Activated T-cell treated with anti-CD3 and anti-CD28 coated beads, Interleukin-2, amount 50 U/mL, for 24 hours (primary cell): ENCODE results near the gene ADCY5.
A peak's percentile ranks its signal among the peaks of the same experiment; 100 is the strongest.
"Not testable (repeated sequence)": the region's sequence is repeated elsewhere in the genome, so short reads cannot be mapped to it uniquely, and the experiment has no call there.

Experiments
- DNase-seq: peaks from one replicate; pipeline ENCODE4 v3.0.0-alpha.2; 2020
- H3K27ac Mint-ChIP-seq: 2 replicates; pipeline ENCODE4 v1.8.0; 2020; ENCODE audit warnings: mild to moderate bottlenecking, mixed read lengths
- H3K27me3 Mint-ChIP-seq: 2 replicates; pipeline ENCODE4 v1.8.0; 2020; ENCODE audit warnings: mixed read lengths
- H3K36me3 Mint-ChIP-seq: 2 replicates; pipeline ENCODE4 v1.8.0; 2020; ENCODE audit warnings: low read depth, mixed read lengths
- H3K4me1 Mint-ChIP-seq: 2 replicates; pipeline ENCODE4 v1.8.0; 2020; ENCODE audit warnings: low read depth, mixed read lengths
- H3K4me3 Mint-ChIP-seq: 2 replicates; pipeline ENCODE4 v1.8.0; 2020; ENCODE audit warnings: mild to moderate bottlenecking, moderate library complexity, mixed read lengths
- H3K9me3 Mint-ChIP-seq: 2 replicates; pipeline ENCODE4 v1.8.0; 2020; ENCODE audit warnings: mixed read lengths

The ADCY5 gene

GRCh38 chr3:123270818-123271217 lies 178.1 kb downstream of the ADCY5 start:
- Mint-ChIP-seq H3K27ac (no peak overlapping the region), H3K4me3 (no peak overlapping the region), H3K27me3 (no peaks in the 10 kb centered on the region), H3K9me3 (no peaks in the 10 kb centered on the region), H3K4me1 (no peaks in the 10 kb centered on the region), H3K36me3 (peaks cover 58% of the 10 kb centered on the region)
- DNase-seq, result no peak

DNA sequence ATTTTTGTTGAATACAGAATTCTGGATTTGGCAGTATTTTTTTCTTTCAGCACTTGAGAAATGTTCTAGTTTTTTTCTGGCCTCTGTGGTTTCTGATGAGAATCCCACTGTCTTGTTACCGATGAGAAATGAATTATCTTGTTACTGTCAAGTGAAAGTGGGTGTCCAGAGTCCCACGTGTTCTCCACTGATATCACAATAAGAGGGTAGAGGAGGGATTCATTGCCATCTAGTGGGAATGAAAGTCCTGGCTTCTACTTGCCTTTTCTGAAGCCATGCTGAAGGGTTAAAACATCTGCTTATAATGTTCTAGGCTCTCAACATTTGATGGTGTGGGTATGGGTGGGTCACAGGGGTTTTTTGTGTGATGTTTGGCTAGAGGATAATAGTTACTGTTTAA lies 181.1 kb downstream of the ADCY5 start:
- Mint-ChIP-seq H3K27me3 (no peaks in the 10 kb centered on the region), H3K4me1 (no peaks in the 10 kb centered on the region), H3K4me3 (no peak overlapping the region), H3K27ac (no peak overlapping the region), H3K36me3 (peaks cover 82% of the 10 kb centered on the region), H3K9me3 (no peaks in the 10 kb centered on the region)
- DNase-seq, result no peak

DNA sequence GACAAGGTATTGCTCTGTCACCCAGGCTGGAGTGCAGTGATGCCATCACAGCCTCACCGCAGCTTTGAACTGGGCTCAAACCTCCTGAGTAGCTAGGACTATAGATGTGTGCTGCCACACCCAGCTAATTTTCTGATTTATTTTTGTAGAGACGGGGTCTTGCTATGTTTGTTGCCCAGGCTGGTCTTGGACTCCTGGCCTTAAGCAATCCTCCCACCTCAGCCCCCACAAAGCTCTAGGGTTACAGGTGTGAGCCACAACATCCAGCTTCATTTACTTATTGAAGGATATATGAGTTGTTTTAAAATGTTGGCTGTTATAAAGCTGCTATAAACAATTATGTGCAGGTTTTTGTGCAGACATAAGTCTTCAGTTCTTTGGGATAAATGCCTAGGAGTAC lies 184.9 kb downstream of the ADCY5 start:
- Mint-ChIP-seq H3K9me3 (no peaks in the 10 kb centered on the region), H3K27ac (no peak overlapping the region), H3K36me3 (peaks cover 77% of the 10 kb centered on the region), H3K4me3 (no peak overlapping the region), H3K4me1 (no peaks in the 10 kb centered on the region), H3K27me3 (no peaks in the 10 kb centered on the region)
- DNase-seq, result no peak

- H3K36me3 Mint-ChIP-seq, result peaks cover 72% of the 10 kb centered on the region
- H3K9me3 Mint-ChIP-seq, result no peaks in the 10 kb centered on the region
- H3K27me3 Mint-ChIP-seq, result no peaks in the 10 kb centered on the region
- H3K4me3 Mint-ChIP-seq, result no peak overlapping the region
- H3K4me1 Mint-ChIP-seq, result no peaks in the 10 kb centered on the region
- no peak for DNase-seq
- H3K27ac Mint-ChIP-seq, result no peak overlapping the region
These were observed 186.0 kb downstream of the ADCY5 start for GRCh38 chr3:123262868-123263267.

- no peak for DNase-seq
- Mint-ChIP-seq H3K36me3 (peaks cover 68% of the 10 kb centered on the region), H3K4me1 (no peaks in the 10 kb centered on the region), H3K9me3 (no peaks in the 10 kb centered on the region), H3K27ac (no peak overlapping the region), H3K27me3 (no peaks in the 10 kb centered on the region), H3K4me3 (no peak overlapping the region)
These were observed 186.7 kb downstream of the ADCY5 start for GRCh38 chr3:123262226-123262625.

DNA sequence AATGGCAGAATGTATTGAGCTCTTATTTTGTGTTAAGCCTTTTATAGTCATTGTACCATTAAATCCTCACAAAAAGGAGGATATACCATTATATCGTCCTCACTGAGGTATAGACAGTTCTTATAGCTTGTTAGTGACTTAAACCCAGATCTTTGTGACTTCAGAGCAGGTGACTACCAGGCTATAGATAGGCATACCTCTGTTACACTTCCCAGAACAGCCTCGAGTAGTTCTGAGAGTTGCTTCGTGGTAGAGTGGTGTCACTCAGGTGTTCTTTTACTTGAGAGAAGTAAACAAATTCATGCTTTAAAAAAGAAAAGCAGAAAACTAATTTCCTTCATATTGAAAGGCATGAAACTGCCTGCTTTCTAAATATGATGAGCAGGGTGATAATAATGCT lies 187.2 kb downstream of the ADCY5 start:
- no peaks in the 10 kb centered on the region for H3K4me1 Mint-ChIP-seq
- no peak overlapping the region for H3K27ac Mint-ChIP-seq
- no peak for DNase-seq
- H3K9me3 Mint-ChIP-seq, result no peaks in the 10 kb centered on the region
- no peak overlapping the region for H3K4me3 Mint-ChIP-seq
- H3K27me3 Mint-ChIP-seq, result no peaks in the 10 kb centered on the region
- peaks cover 65% of the 10 kb centered on the region for H3K36me3 Mint-ChIP-seq

DNA sequence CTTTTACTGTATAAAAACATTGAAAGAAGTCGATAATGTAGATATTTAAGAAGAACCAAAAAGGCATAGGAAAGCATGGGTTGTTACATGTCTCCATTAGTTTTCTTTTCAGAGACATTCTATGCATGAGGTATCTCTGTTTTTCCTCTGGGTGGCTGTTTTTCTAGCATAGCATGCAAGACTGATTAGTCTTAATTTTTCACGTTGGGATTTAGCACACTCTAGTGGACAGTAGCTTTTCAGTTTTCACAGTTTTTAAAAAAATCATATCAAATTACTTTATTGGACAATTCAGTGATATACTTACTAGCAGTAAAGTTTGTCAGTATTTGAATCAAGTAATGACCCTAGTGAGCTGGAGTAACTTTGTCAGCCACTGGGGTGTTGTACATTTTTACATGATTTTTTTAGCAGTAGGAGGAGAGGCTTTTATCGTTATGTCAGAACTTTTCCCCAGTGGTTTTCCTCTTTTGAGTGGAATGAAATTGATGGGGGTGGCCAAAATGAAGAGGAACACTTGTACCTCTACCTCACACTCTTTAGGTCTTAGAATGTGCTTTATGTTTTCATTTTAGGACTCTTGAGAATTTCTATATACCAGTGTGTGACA lies 190.0 kb downstream of the ADCY5 start:
- Mint-ChIP-seq H3K27ac (no peak overlapping the region), H3K36me3 (peaks cover 56% of the 10 kb centered on the region), H3K9me3 (no peaks in the 10 kb centered on the region), H3K4me3 (no peak overlapping the region), H3K27me3 (no peaks in the 10 kb centered on the region), H3K4me1 (no peaks in the 10 kb centered on the region)
- DNase-seq, result no peak

GRCh38 chr3:123258359-123258758 lies 190.5 kb downstream of the ADCY5 start:
- no peaks in the 10 kb centered on the region for H3K4me1 Mint-ChIP-seq
- no peak overlapping the region for H3K27ac Mint-ChIP-seq

DNA sequence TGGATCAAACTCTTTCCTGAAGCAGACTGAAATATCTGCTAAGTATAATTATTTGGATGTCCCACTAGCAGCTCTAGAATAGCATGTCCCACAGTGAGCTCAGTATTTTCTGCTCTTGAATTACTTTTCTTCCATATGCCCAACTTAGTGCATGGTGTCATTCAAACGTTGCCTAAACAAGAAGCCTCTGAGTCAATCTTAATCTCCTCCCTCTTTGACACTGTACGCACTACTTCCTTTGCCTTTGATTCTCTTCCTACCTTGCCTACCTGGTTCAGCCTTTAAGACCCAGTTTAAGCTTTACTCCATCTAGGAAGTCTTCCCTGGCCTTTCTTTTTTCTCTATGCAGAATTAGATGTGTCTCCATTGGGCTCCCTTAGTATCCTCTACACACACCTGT lies 192.6 kb downstream of the ADCY5 start:
- Mint-ChIP-seq H3K27ac (peak overlapping the region; percentile 42), H3K9me3 (no peaks in the 10 kb centered on the region), H3K36me3 (peaks cover 52% of the 10 kb centered on the region), H3K4me3 (no peak overlapping the region), H3K27me3 (no peaks in the 10 kb centered on the region), H3K4me1 (no peaks in the 10 kb centered on the region)
- no peak for DNase-seq

More at GRCh38 chr3:123258359-123258758, 190.5 kb downstream of the ADCY5 start:
- H3K9me3 Mint-ChIP-seq, result no peaks in the 10 kb centered on the region
- H3K36me3 Mint-ChIP-seq, result peaks cover 52% of the 10 kb centered on the region
- no peak for DNase-seq
- H3K27me3 Mint-ChIP-seq, result no peaks in the 10 kb centered on the region
- no peak overlapping the region for H3K4me3 Mint-ChIP-seq

GRCh38 chr3:123246866-123247265 lies 202.0 kb downstream of the ADCY5 start:
- H3K27ac Mint-ChIP-seq, result no peak overlapping the region
- peaks cover 12% of the 10 kb centered on the region for H3K4me1 Mint-ChIP-seq
- no peak for DNase-seq
- no peaks in the 10 kb centered on the region for H3K9me3 Mint-ChIP-seq
- H3K27me3 Mint-ChIP-seq, result no peaks in the 10 kb centered on the region
- H3K4me3 Mint-ChIP-seq, result no peak overlapping the region
- peaks cover 78% of the 10 kb centered on the region for H3K36me3 Mint-ChIP-seq

GRCh38 chr3:123244128-123244527 lies 204.8 kb downstream of the ADCY5 start:
- H3K36me3 Mint-ChIP-seq, result peaks cover 83% of the 10 kb centered on the region
- H3K9me3 Mint-ChIP-seq, result no peaks in the 10 kb centered on the region
- no peaks in the 10 kb centered on the region for H3K27me3 Mint-ChIP-seq
- no peak overlapping the region for H3K4me3 Mint-ChIP-seq
- no peak overlapping the region for H3K27ac Mint-ChIP-seq
- no peak for DNase-seq
- H3K4me1 Mint-ChIP-seq, result peaks cover 20% of the 10 kb centered on the region

GRCh38 chr3:123239756-123240155 lies 209.1 kb downstream of the ADCY5 start:
- Mint-ChIP-seq H3K9me3 (no peaks in the 10 kb centered on the region), H3K27ac (no peak overlapping the region), H3K4me3 (no peak overlapping the region), H3K36me3 (peaks cover 70% of the 10 kb centered on the region), H3K4me1 (peaks cover 25% of the 10 kb centered on the region), H3K27me3 (no peaks in the 10 kb centered on the region)
- DNase-seq, result no peak

GRCh38 chr3:123239186-123239585 lies 209.7 kb downstream of the ADCY5 start:
- not testable (repeated sequence) for H3K9me3 Mint-ChIP-seq, H3K27ac Mint-ChIP-seq, DNase-seq, H3K4me3 Mint-ChIP-seq, H3K27me3 Mint-ChIP-seq
- Mint-ChIP-seq H3K36me3 (peaks cover 67% of the 10 kb centered on the region), H3K4me1 (peaks cover 25% of the 10 kb centered on the region)

DNA sequence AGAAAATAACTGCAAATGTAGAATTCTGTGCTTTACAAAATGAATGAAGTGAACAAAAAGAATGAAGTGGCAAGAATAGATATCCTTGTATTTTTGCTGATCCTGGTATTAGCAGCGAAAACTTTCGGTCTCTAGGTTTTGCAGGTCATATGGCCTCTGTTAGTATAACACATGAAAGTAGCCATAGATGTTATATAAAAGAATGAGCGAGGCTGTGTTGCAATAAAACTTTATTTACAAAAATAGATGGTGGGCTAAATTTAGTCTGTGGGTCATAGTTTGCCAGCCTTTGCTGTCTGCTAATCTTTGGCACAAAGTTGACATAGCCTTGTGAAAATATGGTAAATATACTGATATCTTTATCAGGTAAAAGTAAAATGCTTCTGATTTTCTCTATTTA lies 212.0 kb downstream of the ADCY5 start:
- Mint-ChIP-seq H3K27me3 (no peaks in the 10 kb centered on the region), H3K9me3 (no peaks in the 10 kb centered on the region), H3K36me3 (peaks cover 72% of the 10 kb centered on the region), H3K4me3 (no peak overlapping the region), H3K27ac (no peak overlapping the region), H3K4me1 (peaks cover 13% of the 10 kb centered on the region)
- DNase-seq, result no peak
